ENCODE measurements around the gene TMEM72.

The TMEM72 gene

DNA sequence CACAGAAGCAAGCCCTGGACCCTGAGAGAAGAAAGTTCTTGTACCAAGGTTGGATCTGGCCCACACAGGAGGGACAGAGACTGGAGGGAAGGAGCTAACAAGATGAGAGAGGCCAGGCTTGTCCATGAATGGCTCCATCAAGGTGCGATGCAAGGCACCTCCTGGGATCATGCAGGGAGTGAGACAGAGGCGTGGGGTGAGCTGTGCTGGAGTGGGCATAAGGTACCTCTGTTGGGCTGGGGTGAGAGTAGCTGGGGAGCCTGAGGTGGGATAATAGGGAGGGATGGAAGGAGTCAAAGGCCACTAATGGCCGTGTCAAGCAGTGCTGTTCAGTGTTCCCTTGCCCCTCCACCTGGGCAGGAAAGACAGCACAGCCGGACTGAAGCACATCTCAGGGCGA, 9.9 kb downstream of the TMEM72 start:
- no peak for DNase-seq

DNA sequence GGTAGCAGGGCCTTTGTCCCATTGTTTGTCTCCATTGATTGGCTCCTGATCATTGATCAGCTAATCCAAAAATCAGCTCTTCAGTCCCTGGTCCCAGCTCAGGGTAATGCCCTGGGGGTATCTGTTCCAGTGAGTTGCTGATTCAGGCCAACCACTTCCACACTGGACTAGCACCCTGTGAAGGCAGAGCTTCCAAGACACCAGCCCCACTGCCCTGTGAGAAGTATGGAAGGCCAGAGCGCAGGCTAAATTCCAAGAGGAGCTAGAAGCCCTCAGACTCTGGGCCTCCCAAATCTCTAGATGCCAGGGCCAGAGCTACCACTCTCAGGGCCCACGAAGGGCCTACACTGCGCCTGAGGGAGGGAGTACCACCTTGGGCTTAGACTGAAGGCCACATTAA, 10.4 kb downstream of the TMEM72 start:
- DNase-seq = no peak

DNA sequence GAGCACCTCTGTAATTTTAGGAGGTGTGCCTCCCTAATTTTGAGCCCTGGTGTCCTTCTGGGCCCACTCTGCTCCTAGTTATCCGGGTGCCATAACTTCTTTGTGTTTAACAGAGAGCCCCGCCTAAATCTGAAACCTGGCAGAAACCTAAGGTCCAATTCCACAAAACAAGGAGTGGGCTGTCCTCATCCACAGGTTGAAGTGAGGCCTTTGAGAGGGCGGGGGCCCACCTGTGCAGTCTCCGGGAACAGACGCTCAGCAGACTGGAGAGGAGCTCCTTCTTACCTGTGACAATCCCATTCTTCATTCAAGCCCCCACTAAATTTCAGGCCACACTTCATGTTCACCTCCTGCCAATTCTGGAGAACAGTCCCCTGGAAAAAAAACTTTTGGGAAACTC, 10.9 kb downstream of the TMEM72 start:
- DNase-seq = no peak

DNA sequence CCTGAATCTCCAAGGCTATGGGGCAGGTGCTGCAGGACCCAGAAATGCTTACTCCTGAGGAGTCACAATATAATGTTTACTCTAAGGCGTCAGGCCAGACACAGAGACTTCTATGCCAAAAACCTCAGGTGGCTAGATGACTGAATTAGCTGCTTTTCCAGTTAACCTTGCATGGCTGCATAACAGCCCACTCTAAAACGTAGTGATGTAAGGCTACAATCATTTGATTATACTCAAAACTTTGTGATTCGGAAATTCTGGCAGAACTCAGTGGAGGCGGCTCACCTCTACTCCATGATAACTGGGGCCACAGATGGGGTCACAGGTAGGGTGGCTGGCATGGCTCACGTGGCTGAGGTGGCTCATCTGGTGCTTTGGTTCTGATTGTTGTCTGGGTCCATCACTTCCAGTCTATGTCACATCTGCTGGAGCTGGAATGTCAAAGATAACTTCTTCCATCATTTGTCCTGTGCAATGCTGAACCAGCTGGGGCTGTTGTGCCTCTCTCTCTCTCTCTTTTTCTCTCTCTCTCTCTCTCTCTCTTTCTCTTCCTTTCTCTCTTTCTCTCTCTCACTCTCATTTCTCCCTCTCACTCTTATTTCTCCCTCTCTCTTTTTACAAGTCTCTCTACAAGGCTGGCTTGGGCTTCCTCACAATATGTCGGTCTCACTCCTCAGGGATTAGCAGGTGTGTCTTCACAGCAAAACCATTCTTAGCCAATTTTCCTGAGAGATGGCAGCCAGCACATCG, 11.8 kb downstream of the TMEM72 start:
- DNase-seq = no peak

DNA sequence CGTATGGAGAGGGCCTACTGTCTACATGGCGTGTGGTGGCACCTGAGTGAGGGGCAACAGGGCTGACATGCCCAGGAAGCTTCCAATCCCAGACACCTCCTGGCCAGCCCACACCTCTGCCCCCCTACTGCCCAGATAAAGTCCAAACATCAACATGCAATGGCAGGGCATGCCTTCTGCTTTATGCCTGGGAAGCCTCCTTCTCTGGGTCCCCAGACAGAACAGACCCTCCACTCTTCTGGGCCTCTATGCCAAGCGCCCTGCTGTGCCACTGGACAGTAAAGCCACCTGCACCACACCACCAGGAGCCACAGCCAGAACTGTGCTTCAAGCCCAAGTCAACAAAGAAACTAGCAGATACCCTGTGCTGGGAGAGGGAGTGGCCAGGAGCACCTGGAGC, 12.5 kb downstream of the TMEM72 start:
- no peak for DNase-seq

DNA sequence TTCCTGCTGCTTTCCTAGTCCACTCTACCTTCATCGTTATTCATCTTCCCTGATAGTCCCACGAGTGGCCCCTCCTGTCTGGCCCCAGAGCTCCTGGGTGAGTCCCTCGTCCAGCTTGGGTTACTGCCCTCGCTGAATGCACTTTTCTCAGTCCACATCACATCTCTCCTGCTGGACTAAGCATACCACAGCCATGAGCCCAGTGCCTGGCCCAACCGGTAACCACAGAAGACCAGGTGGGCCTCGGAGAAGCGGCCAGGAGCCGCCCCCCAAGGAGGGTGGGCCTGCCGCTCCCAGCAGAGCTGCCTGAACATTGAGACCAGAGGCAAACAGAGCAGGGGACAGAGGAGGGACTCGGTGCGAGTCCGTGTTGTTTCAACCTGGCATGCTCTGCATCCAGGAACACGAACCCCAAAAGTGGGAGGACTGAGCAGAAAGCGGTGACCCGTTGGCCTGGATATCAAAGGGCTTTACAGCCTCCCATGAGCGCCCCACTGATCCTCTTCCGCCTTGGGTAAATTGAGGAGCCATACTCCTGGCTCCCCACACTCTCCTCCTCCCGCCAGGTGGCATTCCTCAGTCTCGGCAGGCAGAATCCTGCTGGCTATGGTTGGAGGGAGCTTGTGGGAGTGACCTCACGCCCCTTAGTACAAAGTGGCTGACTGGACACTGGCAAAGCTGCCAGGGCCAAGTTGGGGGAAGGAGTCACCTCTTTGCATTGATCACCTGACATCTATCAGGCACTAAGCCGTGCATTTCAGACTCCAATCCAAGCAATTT, 13.3 kb downstream of the TMEM72 start:
- no peak for DNase-seq

DNA sequence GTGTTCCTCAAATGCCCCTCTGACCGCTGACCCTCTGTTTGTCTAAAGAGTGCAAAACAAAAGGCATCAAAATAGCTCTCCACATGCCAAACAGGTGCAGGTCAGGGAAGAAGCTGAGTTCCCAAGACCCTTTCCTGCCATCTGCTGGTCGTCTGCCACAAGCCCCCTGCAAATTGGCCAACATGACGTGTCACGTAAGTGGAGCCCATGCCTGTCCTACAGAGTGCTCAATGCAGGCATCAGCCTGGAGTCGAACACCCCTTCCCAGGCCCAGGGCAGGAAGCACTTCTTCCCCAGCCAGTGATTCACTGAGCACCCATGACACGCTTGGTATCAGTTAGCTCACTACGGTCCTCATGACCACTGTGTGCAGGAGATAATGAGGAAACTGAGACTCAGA, 14.1 kb downstream of the TMEM72 start:
- no peak for DNase-seq

DNA sequence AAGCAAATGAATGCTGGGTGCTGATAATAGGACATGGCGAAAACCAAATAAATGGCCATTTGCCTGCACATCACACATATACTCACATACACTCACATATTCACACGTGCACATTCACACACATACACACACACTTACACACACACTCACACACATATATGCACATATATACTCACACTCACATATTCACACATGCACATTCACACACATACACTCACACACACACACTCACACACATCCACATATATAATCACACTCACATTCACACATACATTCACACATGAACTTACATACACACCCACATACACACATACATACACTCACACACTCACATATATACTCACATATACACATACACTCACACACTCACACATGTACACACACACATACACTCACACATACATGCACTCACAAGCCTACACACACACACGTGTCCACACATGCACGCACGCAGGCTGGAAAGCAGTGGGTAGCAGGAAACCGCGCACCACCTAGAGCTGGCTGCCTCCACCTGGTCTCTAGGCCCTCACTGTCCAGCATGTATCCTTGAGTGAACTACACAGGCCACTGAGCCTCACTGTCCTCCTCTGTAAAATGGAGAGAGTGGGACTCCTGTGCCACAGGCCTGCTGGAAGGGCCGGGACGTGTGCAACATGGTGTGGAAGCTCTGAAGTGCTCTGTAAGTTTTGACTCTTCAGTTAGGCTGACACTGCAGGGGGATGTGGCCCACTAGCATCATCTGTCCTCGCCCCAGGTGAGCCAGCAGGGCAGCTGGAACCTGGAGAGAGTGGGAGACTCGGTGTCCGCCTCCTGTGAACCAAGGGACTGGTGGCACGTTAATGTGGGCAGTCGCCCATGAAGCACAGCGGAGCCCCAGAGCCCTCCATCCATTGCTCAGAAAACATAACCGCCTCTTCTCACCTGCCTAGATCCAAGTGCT, 14.9 kb downstream of the TMEM72 start:
- no peak for DNase-seq

DNA sequence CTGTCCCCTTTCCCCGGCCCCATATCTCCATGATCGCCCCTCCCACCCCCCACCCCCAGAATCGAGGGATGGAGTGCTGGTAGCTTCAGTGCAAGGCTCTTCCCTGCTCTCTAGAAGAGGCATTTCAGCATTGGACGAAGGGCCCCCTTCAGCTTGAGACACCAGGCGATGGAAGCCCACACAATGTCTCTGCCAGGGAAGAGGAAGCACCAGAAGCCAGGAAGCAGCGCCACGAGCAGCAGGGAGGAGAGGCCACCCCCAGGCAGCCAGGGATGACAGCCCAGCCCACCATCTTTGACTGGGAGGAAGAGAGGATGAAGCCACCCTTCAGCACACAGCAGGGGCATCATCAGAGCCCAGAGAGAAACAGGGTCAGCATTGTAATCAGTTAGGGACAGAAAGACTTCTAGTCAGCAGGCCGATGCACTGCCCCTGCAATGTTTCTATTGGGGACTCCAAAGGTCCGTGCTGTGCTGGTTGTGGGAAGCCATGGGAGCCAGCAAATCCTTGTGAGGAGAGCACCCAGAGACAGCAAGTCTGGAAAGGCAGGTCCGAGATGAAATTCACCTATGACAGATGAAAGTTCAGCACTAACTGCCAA, 15.7 kb downstream of the TMEM72 start:
- DNase-seq = no peak

DNA sequence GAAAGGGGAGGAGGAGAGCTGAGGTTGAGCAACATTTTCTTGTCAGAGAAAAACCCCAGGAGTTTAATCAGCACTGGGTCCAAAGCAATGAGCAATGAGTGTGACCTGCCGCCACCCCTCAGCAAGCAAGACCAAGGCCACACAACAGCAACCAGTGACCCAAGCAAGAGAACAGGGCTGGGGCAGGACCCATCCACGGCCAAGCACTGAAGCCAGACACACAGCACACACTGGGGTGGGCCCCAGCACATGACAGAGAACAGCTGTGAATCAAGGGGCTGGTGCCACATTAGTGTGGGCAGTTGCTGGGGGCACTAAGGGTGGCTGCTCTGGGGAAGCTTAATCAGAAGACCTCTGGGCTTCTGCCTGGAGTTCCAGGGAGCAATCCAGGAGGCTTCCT, 16.2 kb downstream of the TMEM72 start:
- no peak for DNase-seq

DNA sequence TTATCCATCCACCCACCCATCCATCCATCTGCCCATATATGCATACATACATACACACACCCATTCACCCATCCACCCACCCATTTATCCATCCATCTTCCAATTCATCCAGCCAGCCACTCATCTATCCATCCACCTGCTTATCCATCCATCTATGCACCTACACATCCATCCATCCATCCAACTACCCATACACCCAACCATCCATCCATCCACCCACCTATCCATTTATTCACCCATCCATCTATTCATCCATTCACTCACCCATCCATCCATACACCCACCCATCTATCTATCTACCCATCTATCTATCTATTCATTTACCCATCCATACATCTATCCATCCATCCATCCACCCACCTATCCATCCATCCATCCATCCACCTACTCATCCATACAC, 17.3 kb downstream of the TMEM72 start:
- DNase-seq = no peak

DNA sequence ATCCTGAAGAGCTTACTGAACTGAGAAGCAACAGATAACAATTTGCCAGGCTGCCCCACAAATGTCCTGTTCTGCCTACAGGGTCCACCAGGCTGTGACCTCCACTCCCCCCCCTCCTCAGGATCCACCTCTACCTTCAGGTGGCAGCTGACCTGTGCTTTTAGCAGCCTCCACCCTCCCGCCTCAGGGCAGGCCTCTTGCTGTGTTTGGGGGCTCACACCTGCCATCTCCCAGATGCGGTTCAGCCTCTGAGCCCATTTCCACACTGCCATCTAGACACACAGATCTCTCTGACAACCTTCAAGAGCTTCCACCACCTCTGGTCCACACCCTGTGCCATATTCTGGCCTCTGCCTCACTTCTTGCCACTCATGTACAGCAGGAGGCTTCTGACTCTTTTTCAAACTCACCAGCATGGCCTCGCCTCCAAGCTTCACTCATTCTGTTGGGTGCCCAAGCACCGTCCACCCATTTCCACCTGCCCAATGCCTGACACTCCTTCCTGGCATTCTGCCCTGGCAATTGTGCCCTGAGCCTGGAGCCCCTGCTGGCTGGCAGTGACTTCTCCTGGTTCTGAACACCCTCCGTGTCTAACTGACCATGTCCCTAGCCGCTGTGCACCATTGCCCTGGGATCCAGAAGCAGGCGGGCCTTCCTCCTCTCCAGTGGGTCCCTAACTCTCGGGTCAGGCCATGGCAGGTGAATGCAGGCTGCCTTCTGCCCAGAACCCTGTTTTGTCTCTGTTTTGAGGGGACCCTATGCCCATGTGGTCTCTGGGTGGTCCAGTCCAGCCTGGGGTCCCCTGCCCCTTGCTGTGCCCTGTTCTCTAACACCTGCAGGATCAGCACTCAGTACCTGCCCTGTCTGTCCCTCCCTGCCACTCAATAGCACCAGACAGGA, 18.5 kb downstream of the TMEM72 start:
- DNase-seq = no peak

DNA sequence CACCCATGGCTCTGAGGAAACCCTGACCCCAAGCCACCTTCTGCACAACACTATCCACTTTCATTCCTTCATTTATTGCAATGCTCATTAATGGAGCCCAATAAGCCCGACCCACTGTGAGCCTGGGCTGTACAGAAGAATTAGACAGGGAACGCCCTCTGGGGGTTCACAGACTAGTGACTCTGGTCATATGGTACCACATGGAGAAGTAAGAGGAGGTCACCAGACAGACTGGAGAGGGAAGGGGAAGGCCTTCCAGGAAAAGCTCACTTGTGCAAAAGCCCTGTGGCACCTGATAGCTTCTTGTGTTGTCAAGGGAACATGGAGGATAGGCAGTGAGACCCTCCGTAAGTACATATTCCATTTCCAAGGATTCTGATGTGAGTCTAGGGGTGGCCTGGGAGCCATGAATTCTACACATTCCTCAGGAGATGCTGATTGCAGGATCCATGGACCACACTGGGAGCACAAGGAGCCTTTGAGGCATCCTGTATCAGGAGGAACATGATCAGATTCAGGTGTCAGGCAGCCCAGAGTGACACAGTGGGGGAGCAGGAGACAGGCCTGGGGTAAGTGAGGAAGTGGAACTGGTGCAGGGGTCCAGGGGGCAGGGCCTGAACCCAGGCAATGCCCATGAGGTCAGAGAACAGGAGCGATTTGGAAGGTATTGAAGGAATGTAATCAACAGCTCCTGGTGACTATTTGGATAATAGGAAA, 19.9 kb downstream of the TMEM72 start:
- DNase-seq = no peak

DNA sequence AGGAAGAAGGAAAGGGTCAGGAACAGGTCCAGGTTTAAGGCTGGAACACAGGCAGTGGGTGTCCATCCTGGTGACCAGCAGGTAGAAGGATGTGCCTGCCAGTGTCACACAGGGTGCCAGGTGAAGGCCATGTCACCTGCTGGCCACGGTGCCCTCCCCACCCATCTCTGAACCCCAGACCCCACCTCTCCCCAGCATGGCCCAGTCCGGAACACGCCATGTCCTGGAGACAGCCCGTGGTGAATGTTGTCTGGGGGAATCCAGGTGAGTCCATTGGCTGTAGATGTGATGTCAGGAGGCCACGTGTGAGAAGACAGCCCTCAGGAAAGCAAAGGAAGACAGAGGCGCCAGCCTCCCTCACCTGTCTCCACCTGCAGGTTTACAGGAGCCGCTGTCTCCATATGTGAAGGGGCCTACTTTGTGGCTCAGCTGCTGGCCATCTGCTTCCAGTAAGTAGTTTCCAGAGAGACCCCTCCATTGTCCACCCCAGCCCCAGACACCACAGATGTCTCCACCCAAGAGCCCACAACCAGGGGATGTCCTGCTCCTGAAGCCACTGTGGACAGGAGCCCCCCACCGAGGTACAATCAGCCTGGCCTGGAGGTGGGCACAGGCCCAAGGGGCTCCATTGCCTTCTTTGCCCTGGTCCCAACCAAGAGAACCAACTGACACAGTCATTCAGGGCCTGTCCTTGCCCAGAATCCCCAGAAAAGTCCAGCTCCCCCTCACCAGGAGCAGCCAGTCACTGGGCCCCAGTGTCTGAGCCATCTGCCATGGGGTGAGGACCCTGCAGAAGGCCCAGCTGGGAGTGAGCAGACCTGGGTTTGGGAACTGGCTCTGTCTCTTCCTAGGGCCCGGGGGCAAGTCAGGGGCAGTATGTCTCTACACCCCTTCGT, 20.7 kb downstream of the TMEM72 start:
- no peak for DNase-seq

DNA sequence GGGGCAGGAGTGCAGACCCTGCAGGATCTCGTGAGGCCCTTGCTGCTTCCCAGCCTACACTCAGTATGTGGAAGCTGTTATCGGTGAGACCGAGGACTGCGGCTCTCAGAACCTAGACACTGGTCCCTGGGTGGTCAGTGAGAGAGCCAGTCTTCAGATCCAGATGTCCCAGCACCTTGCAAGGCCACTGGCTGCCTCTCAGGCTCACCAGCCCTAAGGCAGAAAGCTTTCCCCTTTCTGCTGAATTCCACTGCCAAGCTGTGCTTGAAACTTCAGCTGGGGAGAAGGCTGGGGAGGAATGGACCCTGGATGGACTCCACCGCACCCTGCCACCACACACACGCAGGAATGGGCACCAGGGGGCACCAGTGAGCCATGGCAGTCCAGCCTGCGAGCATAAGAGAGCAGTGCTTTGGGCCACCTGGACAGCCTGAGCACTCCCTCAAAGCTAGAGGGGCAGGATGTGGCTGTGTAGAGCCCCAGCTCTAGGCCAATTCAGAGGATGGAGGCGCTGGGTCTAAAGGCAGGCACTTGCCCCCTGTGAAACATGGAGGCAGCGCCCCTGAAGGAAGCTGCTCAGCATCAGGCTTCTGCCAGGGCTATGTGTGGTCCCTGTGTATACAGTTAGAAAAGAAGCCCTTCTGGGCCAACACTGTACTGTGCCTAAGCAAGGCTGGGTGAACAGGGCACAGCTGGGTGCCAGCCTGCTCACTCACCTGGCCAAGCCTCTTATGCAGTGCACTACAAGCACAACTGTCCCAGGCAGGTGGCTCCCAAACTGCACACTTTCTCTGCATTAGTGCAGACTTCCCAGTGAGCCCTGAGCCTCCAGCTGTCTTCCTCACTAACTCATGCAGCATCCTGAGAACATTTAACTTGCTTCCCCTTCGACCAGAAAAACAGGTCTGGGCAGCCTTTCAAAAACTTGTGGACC, 21.6 kb downstream of the TMEM72 start:
- DNase-seq = no peak

DNA sequence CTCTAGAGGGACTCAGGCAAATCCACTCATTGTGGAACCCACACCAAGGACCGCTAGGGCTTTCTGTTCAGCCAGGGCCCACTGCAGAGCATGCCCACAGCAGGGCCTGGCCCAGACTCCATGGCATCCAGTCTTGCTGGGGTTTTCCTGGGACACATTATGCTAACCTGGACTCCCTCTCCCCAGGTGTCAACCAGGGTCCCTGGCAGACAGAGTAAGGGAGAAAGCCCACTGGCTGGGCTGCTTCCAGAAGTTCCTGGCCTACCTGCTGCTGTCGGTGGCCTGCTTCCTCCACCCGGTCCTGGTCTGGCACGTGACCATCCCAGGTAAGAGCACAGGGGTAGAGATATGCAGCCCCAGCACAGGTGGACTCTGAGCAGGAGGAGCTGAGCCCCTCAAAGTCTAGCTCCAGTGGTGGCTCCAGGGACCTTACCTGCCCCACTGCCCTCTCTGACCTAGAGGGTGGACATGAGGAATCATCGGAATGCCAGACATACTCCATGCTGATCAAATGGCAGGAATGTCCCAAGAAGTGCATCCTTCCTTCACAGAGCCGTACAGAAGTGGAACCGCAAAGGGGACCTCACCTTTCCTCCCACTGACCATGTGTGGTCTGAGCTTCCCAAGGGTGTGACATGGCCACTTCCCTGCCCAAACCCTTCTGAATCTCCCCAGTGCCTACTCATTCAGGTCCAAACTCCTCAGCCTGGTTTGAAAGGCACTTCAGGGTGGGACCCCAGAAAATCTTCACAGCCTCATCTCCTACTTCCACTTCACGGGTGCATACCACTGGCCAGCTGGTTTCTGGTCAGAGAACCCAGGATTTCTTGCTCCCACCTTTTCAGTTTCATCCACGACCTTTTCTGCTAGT, 22.5 kb downstream of the TMEM72 start:
- no peak for DNase-seq

DNA sequence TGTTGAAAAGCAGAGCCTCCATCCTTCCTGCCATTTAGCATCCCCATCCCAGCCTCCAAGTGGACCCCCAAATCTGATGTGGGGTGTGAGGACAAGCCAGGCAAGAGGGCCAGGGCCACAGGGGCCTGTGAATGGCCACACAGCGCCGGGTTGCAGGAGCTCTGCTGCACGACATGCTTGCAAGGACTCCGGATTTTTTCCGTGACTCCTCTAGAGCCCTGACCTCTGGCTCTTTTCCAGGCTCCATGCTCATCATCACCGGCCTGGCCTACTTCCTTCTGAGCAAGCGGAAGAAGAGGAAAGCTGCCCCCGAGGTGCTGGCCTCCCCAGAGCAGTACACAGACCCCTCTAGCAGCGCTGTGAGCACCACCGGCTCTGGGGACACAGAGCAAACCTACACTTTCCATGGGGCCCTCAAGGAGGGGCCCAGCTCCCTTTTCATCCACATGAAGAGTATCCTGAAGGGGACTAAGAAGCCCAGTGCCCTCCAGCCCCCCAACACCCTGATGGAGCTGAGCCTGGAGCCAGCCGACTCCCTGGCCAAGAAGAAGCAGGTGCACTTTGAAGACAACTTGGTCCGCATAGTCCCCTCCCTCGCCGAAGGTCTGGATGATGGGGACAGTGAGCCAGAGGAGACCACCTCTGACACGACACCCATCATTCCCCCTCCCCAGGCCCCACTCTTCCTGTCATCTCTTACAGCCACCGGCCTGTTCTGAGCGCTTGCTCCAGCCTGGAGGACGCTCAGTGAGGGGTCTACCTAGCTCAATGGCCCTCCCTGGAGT, 23.5 kb downstream of the TMEM72 start:
- DNase-seq = no peak

All from NCI-H2171 (cell line).